ENCODE results near the gene NYNRIN.

NYNRIN gene

DNA sequence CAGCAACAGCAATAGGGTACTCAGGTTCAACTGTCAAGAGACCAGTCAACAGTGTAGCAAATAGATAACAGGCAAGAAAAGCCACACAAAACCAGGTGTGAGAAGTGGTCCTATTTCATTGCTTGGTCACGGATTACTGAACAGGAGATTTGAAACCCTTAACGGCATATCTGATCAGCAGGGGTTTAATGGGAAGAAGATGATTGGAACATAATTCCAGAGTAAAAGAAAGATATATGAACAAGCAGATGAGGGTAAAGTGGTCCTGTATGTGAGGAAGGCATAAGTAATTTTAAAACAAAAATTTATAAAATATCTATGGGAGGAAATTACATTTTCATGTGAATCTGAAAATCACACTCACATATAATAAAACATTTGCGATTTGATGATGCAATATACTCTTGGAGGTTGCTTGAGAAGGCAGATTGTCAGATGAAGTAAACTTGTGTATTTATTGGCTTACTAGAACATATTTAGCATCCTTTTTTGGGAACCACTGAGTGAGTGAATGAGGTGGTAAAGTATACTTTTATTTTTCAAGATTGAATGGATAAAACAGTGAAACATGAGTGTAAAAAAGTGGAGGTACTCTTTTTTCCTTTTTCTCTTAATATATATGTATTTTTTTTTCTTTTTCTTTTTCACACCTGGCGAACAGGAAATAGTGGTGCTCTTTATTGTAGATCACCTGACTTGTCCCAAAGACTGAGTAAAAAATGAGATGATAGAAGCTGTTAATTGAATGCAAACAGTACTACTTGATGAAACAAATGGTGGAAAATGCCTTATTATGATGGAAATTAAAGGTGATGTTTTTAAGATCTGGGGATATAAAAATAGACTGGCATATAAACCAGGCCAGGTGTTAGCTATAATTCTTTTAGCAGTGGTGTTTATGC, 65.3 kb downstream of the NYNRIN start:
- H3K9me3 ChIP-seq (ENCODE audit: control insufficient read depth in 5 of 5, low read length in 5 of 5) = peaks cover 0 to 2% (median 0%) of the 10 kb centered on the region in 5 donors
- H3K9ac ChIP-seq (ENCODE audit: low read length in 5 of 5) = no peak overlapping the region
- no peaks in the 10 kb centered on the region for H3K36me3 ChIP-seq (ENCODE audit: control insufficient read depth in 5 of 5, insufficient read depth in 5 of 5, low read length in 5 of 5)
- peaks cover 0 to 8% (median 7%) of the 10 kb centered on the region in 5 donors for H3K4me1 ChIP-seq (ENCODE audit: control insufficient read depth in 5 of 5, insufficient read depth in 5 of 5, low read length in 5 of 5)
- H3K27ac ChIP-seq (ENCODE audit: low read depth, low read length) = no peak overlapping the region
- H3K27me3 ChIP-seq (ENCODE audit: control insufficient read depth in 5 of 5, insufficient read depth in 4 of 5, low read length in 5 of 5) = no peaks in the 10 kb centered on the region
- H3K4me3 ChIP-seq (ENCODE audit: low read depth in 1 of 5, low read length in 5 of 5) = no peak overlapping the region

- no peaks in the 10 kb centered on the region for H3K4me1 ChIP-seq (ENCODE audit: control insufficient read depth in 5 of 5, insufficient read depth in 5 of 5, low read length in 5 of 5)
- no peak overlapping the region for H3K27ac ChIP-seq (ENCODE audit: low read depth, low read length)
- H3K4me3 ChIP-seq (ENCODE audit: low read depth in 1 of 5, low read length in 5 of 5) = no peak overlapping the region
- H3K9me3 ChIP-seq (ENCODE audit: control insufficient read depth in 5 of 5, low read length in 5 of 5) = peaks cover 0 to 2% (median 0%) of the 10 kb centered on the region in 5 donors
- H3K27me3 ChIP-seq (ENCODE audit: control insufficient read depth in 5 of 5, insufficient read depth in 4 of 5, low read length in 5 of 5) = no peaks in the 10 kb centered on the region
- no peaks in the 10 kb centered on the region for H3K36me3 ChIP-seq (ENCODE audit: control insufficient read depth in 5 of 5, insufficient read depth in 5 of 5, low read length in 5 of 5)
- H3K9ac ChIP-seq (ENCODE audit: low read length in 5 of 5) = no peak overlapping the region
Measured at GRCh38 chr14:24465368-24465767, 66.6 kb downstream of the NYNRIN start.

DNA sequence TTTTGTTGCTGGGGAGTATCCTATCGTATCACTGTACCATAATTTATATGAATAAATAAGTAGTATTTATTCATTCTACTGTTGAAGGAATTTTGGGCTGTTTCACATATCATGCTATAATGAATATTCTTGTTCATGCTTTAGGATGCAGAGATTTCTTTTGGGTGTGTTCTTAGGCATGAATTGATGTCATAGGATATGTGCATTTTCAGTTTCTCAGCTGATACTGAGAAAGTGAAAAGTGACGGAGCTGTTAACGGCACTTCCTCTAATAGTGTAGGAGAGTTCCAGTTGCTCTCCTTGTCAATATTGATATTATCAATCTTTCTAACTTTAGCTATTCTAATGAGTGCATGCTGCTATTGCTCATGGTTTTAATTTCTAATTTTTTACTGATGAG, 67.0 kb downstream of the NYNRIN start:
- H3K36me3 ChIP-seq (ENCODE audit: control insufficient read depth in 5 of 5, insufficient read depth in 5 of 5, low read length in 5 of 5) = no peaks in the 10 kb centered on the region
- H3K9ac ChIP-seq (ENCODE audit: low read length in 5 of 5) = no peak overlapping the region
- H3K27me3 ChIP-seq (ENCODE audit: control insufficient read depth in 5 of 5, insufficient read depth in 4 of 5, low read length in 5 of 5) = no peaks in the 10 kb centered on the region
- no peak overlapping the region for H3K27ac ChIP-seq (ENCODE audit: low read depth, low read length)
- no peak overlapping the region for H3K4me3 ChIP-seq (ENCODE audit: low read depth in 1 of 5, low read length in 5 of 5)
- no peaks in the 10 kb centered on the region for H3K4me1 ChIP-seq (ENCODE audit: control insufficient read depth in 5 of 5, insufficient read depth in 5 of 5, low read length in 5 of 5)
- peaks cover 0 to 2% (median 0%) of the 10 kb centered on the region in 5 donors for H3K9me3 ChIP-seq (ENCODE audit: control insufficient read depth in 5 of 5, low read length in 5 of 5)
